ENCODE results near the gene MCEMP1.
"Not testable (repeated sequence)": the region's sequence is repeated elsewhere in the genome, so short reads cannot be mapped to it uniquely, and the experiment has no call there.

Gene MCEMP1

GRCh38 chr19:7643629-7644549 lies 33.0 kb upstream of the MCEMP1 start:
- not testable (repeated sequence) for DNase-seq

GRCh38 chr19:7644550-7644877 lies 32.4 kb upstream of the MCEMP1 start:
- DNase-seq, result no peak

- no peak for DNase-seq
These were observed 31.7 kb upstream of the MCEMP1 start for GRCh38 chr19:7645163-7645562.

GRCh38 chr19:7645656-7646425 lies 31.0 kb upstream of the MCEMP1 start:
- no peak for DNase-seq

GRCh38 chr19:7646426-7646700 lies 30.5 kb upstream of the MCEMP1 start:
- DNase-seq, result no peak

GRCh38 chr19:7647156-7647555 lies 29.7 kb upstream of the MCEMP1 start:
- DNase-seq, result no peak

GRCh38 chr19:7648265-7649014 lies 28.4 kb upstream of the MCEMP1 start:
- DNase-seq, result no peak

GRCh38 chr19:7650148-7650547 lies 26.7 kb upstream of the MCEMP1 start:
- no peak for DNase-seq

- peak; percentile 89 for DNase-seq
These were observed 24.7 kb upstream of the MCEMP1 start for GRCh38 chr19:7652061-7652641.

- no peak for DNase-seq
These were observed 22.5 kb upstream of the MCEMP1 start for GRCh38 chr19:7654401-7654800.

GRCh38 chr19:7655581-7655980 lies 21.3 kb upstream of the MCEMP1 start:
- DNase-seq, result no peak

GRCh38 chr19:7657131-7657751 lies 19.6 kb upstream of the MCEMP1 start:
- DNase-seq, result peak; percentile 46

GRCh38 chr19:7658219-7658686 lies 18.6 kb upstream of the MCEMP1 start:
- DNase-seq, result no peak

GRCh38 chr19:7661744-7662538 lies 14.9 kb upstream of the MCEMP1 start:
- DNase-seq, result no peak

- no peak for DNase-seq
These were observed 14.2 kb upstream of the MCEMP1 start for GRCh38 chr19:7662657-7663056.

- no peak for DNase-seq
These were observed 13.2 kb upstream of the MCEMP1 start for GRCh38 chr19:7663706-7664105.

GRCh38 chr19:7665076-7665475 lies 11.8 kb upstream of the MCEMP1 start:
- no peak for DNase-seq

GRCh38 chr19:7668842-7669241 lies 8.0 kb upstream of the MCEMP1 start, which contains the start of gene RETN:
Gene RETN (plus strand): TSS chr19:7669049. CDS start chr19:7669327, 278 bp downstream.
- no peak for DNase-seq

GRCh38 chr19:7669641-7670040 lies 7.2 kb upstream of the MCEMP1 start:
- no peak for DNase-seq

GRCh38 chr19:7670150-7670783 lies 6.6 kb upstream of the MCEMP1 start:
- no peak for DNase-seq

- no peak for DNase-seq
These were observed 6.1 kb upstream of the MCEMP1 start for GRCh38 chr19:7670790-7671189.

Measured in OCI-M1 (cell line).